CD4-positive, alpha-beta memory T cell (primary cell): ENCODE measurements around the gene MKRN2OS. TPM values are rescaled to one million over a fixed set of nuclear protein-coding genes. Genes with fewer than 3 reads are reported as not detected.
A peak's percentile ranks its signal among the peaks of the same experiment; 100 is the strongest.

Experiments used
- CTCF ChIA-PET: fragments of 350-600 bp; sonication (Branson Sonifier 250); formaldehyde crosslinking; loops from one replicate; lab custom pipeline; 2021; ENCODE audit warnings: inconsistent platforms; ENCODE audit not compliant: partially characterized antibody; lab: Charles Lee
- POLR2A ChIA-PET: fragments of 350-600 bp; sonication (Branson Sonifier 250); formaldehyde crosslinking; loops from one replicate; lab custom pipeline; 2021; ENCODE audit not compliant: partially characterized antibody; lab: Charles Lee
- DNase-seq, 5 donors: peaks; one replicate each; pipeline versions ENCODE4 v3.0.0 to v3.0.0-alpha.2; 2020 to 2022; ENCODE audit warnings: mixed read lengths in 1 of 5
- H3K27ac ChIP-seq: one replicate; pipeline ENCODE4 v1.7.0; 2013; ENCODE audit warnings: low read depth, low read length
- H3K27me3 ChIP-seq: 2 replicates; pipeline ENCODE4 v1.7.0; 2013; ENCODE audit warnings: mild to moderate bottlenecking, low read length, moderate library complexity; ENCODE audit not compliant: insufficient read depth
- H3K36me3 ChIP-seq: 2 replicates; pipeline ENCODE4 v1.7.0; 2013; ENCODE audit warnings: mild to moderate bottlenecking, low read length, moderate library complexity; ENCODE audit not compliant: insufficient read depth
- H3K4me1 ChIP-seq: 2 replicates; pipeline ENCODE4 v1.7.0; 2013; ENCODE audit warnings: mild to moderate bottlenecking, low read length, moderate library complexity; ENCODE audit not compliant: insufficient read depth
- H3K4me3 ChIP-seq, 2 donors: one replicate each; pipeline ENCODE4 v1.7.0; 2013; ENCODE audit warnings: low read length in 2 of 2, mild to moderate bottlenecking in 1 of 2
- H3K9me3 ChIP-seq, 2 donors: one replicate each; pipeline ENCODE4 v1.7.0; 2013; ENCODE audit warnings: low read length in 2 of 2, control low read depth in 1 of 2; ENCODE audit not compliant: control insufficient read depth in 1 of 2
- H3K27ac Mint-ChIP-seq, 7 donors: one replicate each; pipeline ENCODE4 v1.8.0; 2020 to 2021; ENCODE audit warnings: mixed read lengths in 7 of 7, mild to moderate bottlenecking in 6 of 7, inconsistent platforms in 3 of 7, moderate library complexity in 3 of 7
- H3K27me3 Mint-ChIP-seq, 2 donors: one replicate each; pipeline ENCODE4 v1.8.0; 2020 to 2021; ENCODE audit warnings: mixed read lengths in 2 of 2
- H3K36me3 Mint-ChIP-seq, 2 donors: one replicate each; pipeline ENCODE4 v1.8.0; 2020 to 2021; ENCODE audit warnings: mixed read lengths in 2 of 2, inconsistent platforms in 1 of 2, mild to moderate bottlenecking in 1 of 2
- H3K4me1 Mint-ChIP-seq, 4 donors: one replicate each; pipeline ENCODE4 v1.8.0; 2020 to 2021; ENCODE audit warnings: mixed read lengths in 4 of 4, mild to moderate bottlenecking in 1 of 4
- H3K4me3 Mint-ChIP-seq, 8 donors: one replicate each; pipeline ENCODE4 v1.8.0; 2020 to 2021; ENCODE audit warnings: mixed read lengths in 8 of 8, mild to moderate bottlenecking in 7 of 8, moderate library complexity in 6 of 8, inconsistent platforms in 3 of 8
- H3K9me3 Mint-ChIP-seq, 8 donors: one replicate each; pipeline ENCODE4 v1.8.0; 2020 to 2021; ENCODE audit warnings: mixed read lengths in 8 of 8, mild to moderate bottlenecking in 5 of 8, inconsistent platforms in 3 of 8, moderate library complexity in 1 of 8
- intact Hi-C: fragments of 100-400 bp; cut with micrococcal nuclease; formaldehyde crosslinking; loops from one replicate; pipeline ENCODE4 v1.15.1; 2023
- polyA plus RNA-seq, 2 donors: library from polyadenylated mRNA; unstranded; fragments of 300-500 nt; fragmentation: Illumina TruSeq; gene quantifications; one replicate each; pipeline ENCODE4 v1.2.3, GENCODE V29; 2021
- total RNA-seq, 2 experiments: library from RNA; stranded (reverse); gene quantifications; one replicate each; pipeline ENCODE4 v1.2.3, GENCODE V29; 2021

MKRN2OS gene
- total and polyA plus RNA-seq, 4 experiments from 2014 or later = not detected

DNA sequence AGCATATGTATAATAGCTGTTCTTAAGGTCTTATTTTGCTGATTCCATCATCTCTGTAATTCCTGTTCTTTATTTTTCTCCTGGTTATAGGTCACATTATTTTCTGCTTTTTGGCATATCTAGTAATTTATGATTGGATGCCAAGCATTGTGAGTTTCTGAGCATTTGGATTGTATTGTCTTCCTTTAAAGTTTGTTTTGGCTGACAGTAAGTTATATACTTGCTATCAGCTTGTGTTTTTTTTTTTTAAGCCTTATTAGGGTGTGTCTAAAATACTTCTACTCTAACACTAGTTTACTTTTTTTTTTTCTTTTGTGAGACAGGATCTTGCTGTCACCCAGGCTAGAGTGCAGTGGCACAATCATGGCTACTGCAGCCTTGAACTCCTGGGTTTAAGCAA, 21.7 kb upstream of the MKRN2OS start:
- H3K9me3 Mint-ChIP-seq = peaks cover 0 to 23% (median 11%) of the 10 kb centered on the region in 8 donors
- no peak overlapping the region for H3K4me3 Mint-ChIP-seq
- intact Hi-C loops = no loop called here
- no peaks in the 10 kb centered on the region for H3K27me3 Mint-ChIP-seq
- peaks cover 21 to 33% (median 26%) of the 10 kb centered on the region in 4 donors for H3K4me1 Mint-ChIP-seq
- DNase-seq = no peak
- Histone ChIP-seq H3K9me3 (no peaks in the 10 kb centered on the region), H3K36me3 (peaks cover 25% of the 10 kb centered on the region), H3K4me1 (peaks cover 3% of the 10 kb centered on the region), H3K4me3 (no peak overlapping the region), H3K27me3 (no peaks in the 10 kb centered on the region), H3K27ac (no peak overlapping the region)
- H3K36me3 Mint-ChIP-seq = peaks cover 57 to 61% of the 10 kb centered on the region in 2 donors
- peak overlapping the region in 2 of 7 donors; percentile 0 to 22 for H3K27ac Mint-ChIP-seq
- ChIA-PET POLR2A (no interaction called here), CTCF (interaction anchor here (0.9 kb wide), 1 partner anchor 11 kb away, joined by 3 read pairs; no protein-coding TSS in a partner anchor)

DNA sequence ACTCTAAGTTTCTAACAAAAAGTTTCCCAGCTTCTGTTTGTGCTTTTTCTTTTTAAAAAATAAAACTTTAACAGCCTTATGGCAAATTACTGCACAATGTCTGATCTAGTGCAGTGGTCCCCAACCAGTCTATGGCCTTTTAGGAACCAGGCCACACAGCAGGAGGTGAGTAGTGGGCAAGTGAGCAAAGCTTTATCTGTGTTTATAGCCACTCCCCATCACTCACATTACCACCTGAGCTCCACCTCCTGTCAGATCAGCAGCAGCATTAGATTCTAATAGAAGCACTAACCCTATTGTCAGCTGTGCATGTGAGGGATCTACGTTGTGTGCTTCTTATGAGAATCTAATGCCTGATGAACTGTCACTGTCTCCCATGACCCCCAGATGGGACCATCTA, 17.2 kb upstream of the MKRN2OS start:
- H3K27me3 ChIP-seq = no peaks in the 10 kb centered on the region
- H3K27me3 Mint-ChIP-seq = no peaks in the 10 kb centered on the region
- no peak overlapping the region for H3K4me3 Mint-ChIP-seq
- ChIA-PET POLR2A (no interaction called here), CTCF (no interaction called here)
- no peak overlapping the region for H3K4me3 ChIP-seq
- no peak overlapping the region for H3K27ac ChIP-seq
- H3K27ac Mint-ChIP-seq = peak overlapping the region in 3 of 7 donors; percentile 21 to 35 (median 28)
- H3K9me3 ChIP-seq = no peaks in the 10 kb centered on the region
- peaks cover 0 to 23% (median 11%) of the 10 kb centered on the region in 8 donors for H3K9me3 Mint-ChIP-seq
- H3K36me3 ChIP-seq = no peaks in the 10 kb centered on the region
- intact Hi-C loops = no loop called here
- H3K4me1 Mint-ChIP-seq = peaks cover 55 to 70% (median 61%) of the 10 kb centered on the region in 4 donors
- no peak for DNase-seq
- peaks cover 48% of the 10 kb centered on the region for H3K4me1 ChIP-seq
- H3K36me3 Mint-ChIP-seq = peaks cover 20 to 25% of the 10 kb centered on the region in 2 donors

DNA sequence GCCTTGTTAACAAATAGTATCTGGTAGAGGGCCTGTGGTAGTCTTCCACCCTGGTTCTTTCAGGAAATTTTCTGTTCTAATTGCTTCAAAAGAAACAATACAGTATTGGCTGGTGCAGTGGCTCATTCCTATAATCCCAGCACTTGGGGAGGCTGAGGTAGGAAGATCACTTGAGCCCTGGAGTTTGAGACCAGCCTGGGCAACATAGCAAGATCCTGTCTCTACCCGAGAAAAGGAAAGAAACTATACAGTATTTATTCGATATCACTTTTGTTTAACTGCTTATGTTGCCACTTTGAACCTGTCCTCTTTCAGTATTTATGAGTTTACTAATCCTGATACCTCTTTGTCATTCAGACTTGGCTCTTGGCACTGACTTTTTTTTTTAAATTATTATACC, 16.1 kb upstream of the MKRN2OS start:
- CTCF ChIA-PET = no interaction called here
- peaks cover 53 to 74% (median 62%) of the 10 kb centered on the region in 4 donors for H3K4me1 Mint-ChIP-seq
- no peak overlapping the region for H3K27ac ChIP-seq

DNA sequence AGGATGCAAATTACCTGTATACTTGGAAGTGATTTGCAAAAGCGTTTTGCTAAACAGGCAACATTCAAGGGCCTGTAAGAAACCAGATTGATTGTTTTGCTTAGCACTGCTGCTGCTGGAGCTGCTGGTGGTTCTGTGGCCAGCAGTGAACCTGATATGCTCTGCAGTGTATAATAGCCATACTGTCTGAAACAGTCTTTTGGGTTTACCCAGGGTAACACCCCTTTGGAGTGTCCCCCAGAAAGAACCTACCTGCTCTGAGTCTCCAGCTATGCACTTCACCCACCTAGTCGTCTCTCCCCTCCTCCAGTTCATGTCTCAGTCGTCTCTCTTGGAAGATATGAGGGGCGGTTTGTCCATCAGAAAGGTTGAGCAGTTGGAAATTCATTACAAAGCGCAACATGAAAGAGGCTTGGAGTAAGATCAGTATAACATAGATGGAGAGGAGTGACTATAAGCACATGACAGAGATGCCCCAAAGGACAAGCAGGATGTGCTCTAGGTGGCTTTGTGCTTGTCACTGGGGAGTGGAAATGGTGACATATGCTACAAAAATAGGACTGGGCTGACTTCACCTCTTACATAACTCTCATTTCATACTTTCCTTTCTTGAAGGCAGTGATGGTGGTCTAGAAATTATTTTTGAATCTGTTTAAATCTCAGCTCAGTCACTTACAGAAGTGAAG, 15.3 kb upstream of the MKRN2OS start:
- DNase-seq = peak in 2 of 5 donors; percentile 15 to 53
- peaks cover 6 to 7% of the 10 kb centered on the region in 2 donors for H3K27me3 Mint-ChIP-seq
- Histone ChIP-seq H3K4me3 (no peak overlapping the region), H3K9me3 (no peaks in the 10 kb centered on the region), H3K36me3 (no peaks in the 10 kb centered on the region), H3K27me3 (peaks cover 2% of the 10 kb centered on the region), H3K4me1 (peaks cover 48% of the 10 kb centered on the region), H3K27ac (no peak overlapping the region)
- ChIA-PET CTCF (no interaction called here), POLR2A (no interaction called here)
- peak overlapping the region in 5 of 7 donors; percentile 38 to 79 (median 72) for H3K27ac Mint-ChIP-seq
- peaks cover 53 to 82% (median 63%) of the 10 kb centered on the region in 4 donors for H3K4me1 Mint-ChIP-seq
- peaks cover 0 to 12% (median 3%) of the 10 kb centered on the region in 8 donors for H3K9me3 Mint-ChIP-seq
- intact Hi-C loops = no loop called here
- peak overlapping the region in 4 of 8 donors; percentile 4 to 47 (median 42) for H3K4me3 Mint-ChIP-seq
- peaks cover 13 to 15% of the 10 kb centered on the region in 2 donors for H3K36me3 Mint-ChIP-seq

More for the DNA sequence above, 16.1 kb upstream of the MKRN2OS start:
- no peaks in the 10 kb centered on the region for H3K36me3 ChIP-seq
- Mint-ChIP-seq H3K27me3 (peaks cover 1% of the 10 kb centered on the region in 2 donors), H3K36me3 (peaks cover 18 to 19% of the 10 kb centered on the region in 2 donors), H3K27ac (peak overlapping the region in 4 of 7 donors; percentile 38 to 83 (median 63)), H3K9me3 (peaks cover 0 to 16% (median 7%) of the 10 kb centered on the region in 8 donors), H3K4me3 (peak overlapping the region in 3 of 8 donors; percentile 29 to 47 (median 47))
- H3K4me1 ChIP-seq = peaks cover 48% of the 10 kb centered on the region
- H3K4me3 ChIP-seq = no peak overlapping the region
- no peaks in the 10 kb centered on the region for H3K9me3 ChIP-seq
- intact Hi-C loops = no loop called here
- no peaks in the 10 kb centered on the region for H3K27me3 ChIP-seq
- POLR2A ChIA-PET = no interaction called here
- DNase-seq = no peak

DNA sequence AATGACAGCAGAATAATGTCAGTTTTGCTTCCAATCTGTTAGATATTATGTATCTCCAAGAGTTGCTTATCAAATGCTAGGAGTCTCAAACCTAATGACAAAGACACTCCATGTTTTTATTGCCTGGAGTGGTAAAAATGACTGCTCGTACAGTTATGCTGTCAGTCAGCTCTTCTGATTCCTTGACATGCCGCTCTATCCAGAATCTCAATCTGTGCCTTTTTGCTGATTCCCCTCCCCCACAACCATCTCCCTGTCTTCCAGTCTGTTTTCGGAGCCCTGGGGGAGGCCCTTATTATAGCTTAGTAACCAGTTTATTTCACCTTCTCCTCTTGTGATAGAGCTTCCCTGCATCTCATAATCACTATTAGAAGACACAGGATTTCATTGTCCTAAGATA, 14.2 kb upstream of the MKRN2OS start:
- POLR2A ChIA-PET = interaction anchor here (1.4 kb wide), 1 partner anchor 105 kb away, joined by 8 read pairs; the partner anchor contains the start of gene RAF1
- Histone ChIP-seq H3K27ac (no peak overlapping the region), H3K4me3 (no peak overlapping the region), H3K9me3 (no peaks in the 10 kb centered on the region), H3K4me1 (peaks cover 48% of the 10 kb centered on the region), H3K27me3 (peaks cover 4% of the 10 kb centered on the region), H3K36me3 (no peaks in the 10 kb centered on the region)
- Mint-ChIP-seq H3K27ac (peak overlapping the region in 3 of 7 donors; percentile 37 to 88 (median 77)), H3K4me1 (peaks cover 48 to 74% (median 57%) of the 10 kb centered on the region in 4 donors), H3K4me3 (peak overlapping the region in 6 of 8 donors; percentile 14 to 97 (median 51)), H3K9me3 (peaks cover 0 to under 1% (median 0%) of the 10 kb centered on the region in 8 donors), H3K36me3 (peaks cover 2 to 8% of the 10 kb centered on the region in 2 donors), H3K27me3 (peaks cover 9 to 12% of the 10 kb centered on the region in 2 donors)
- intact Hi-C loops = no loop called here
- no peak for DNase-seq
- CTCF ChIA-PET = interaction anchor here (1.6 kb wide), 1 partner anchor 80 kb away, joined by 4 read pairs; no protein-coding TSS in a partner anchor

DNA sequence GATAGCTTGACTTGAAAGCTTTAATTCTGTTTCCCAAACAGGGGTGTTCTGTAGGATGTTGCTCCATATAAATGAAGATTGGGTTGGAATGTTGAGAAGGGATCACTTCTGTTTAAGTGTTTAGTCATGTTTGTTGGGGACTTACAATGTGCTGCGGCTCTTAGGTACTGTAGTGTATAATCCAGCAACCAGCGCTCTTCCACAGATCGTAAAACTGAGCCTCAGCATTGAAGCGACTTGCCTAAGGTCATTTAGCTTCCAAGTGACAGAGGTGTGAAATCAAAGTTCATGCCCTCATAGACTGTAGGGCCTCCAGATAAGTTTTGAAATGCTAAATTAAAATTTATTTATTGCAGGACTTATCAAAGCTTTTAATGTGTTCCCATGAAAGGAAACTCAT, 13.4 kb upstream of the MKRN2OS start:
- CTCF ChIA-PET = interaction anchor here (1.2 to 1.6 kb wide), 2 partner anchors 79 to 163 kb away, joined by 3 to 4 read pairs; no protein-coding TSS in a partner anchor

More for the DNA sequence above, 13.4 kb upstream of the MKRN2OS start:
- H3K27me3 ChIP-seq = peaks cover 8% of the 10 kb centered on the region
- no peaks in the 10 kb centered on the region for H3K36me3 ChIP-seq
- Mint-ChIP-seq H3K4me3 (peak overlapping the region in 6 of 8 donors; percentile 92 to 99 (median 96)), H3K27ac (peak overlapping the region in 4 of 7 donors; percentile 18 to 97 (median 76)), H3K27me3 (peaks cover 14 to 17% of the 10 kb centered on the region in 2 donors), H3K4me1 (peaks cover 48 to 77% (median 60%) of the 10 kb centered on the region in 4 donors), H3K36me3 (peaks cover 0 to 7% of the 10 kb centered on the region in 2 donors), H3K9me3 (no peaks in the 10 kb centered on the region)
- no peak overlapping the region for H3K4me3 ChIP-seq
- no peaks in the 10 kb centered on the region for H3K9me3 ChIP-seq
- intact Hi-C loops = no loop called here
- H3K27ac ChIP-seq = no peak overlapping the region
- POLR2A ChIA-PET = interaction anchor here (1.4 kb wide), 1 partner anchor 105 kb away, joined by 8 read pairs; the partner anchor contains the start of gene RAF1
- peaks cover 54% of the 10 kb centered on the region for H3K4me1 ChIP-seq
- DNase-seq = no peak
